ENCODE data around the gene C6orf141. TPM values are rescaled to one million over a fixed set of nuclear protein-coding genes. Genes with fewer than 3 reads are reported as not detected.

C6orf141 gene
- total and polyA plus RNA-seq, 2 of the 8 experiments (the other 6 are each of a cell fraction or from before 2014, with no cell fraction given) = 7.6 to 16.1 TPM

- TF ChIP-seq TAF7 (optimal IDR thresholded peaks at IDR 0.05; ENCODE audit: borderline replicate concordance, low read depth, low read length) (no peak), EGR1 (IDR thresholded peaks at IDR 0.05; ENCODE audit: borderline replicate concordance, low read depth, low read length) (no peak), CHD1 (IDR thresholded peaks at IDR 0.05; ENCODE audit: low read depth, low read length) (no peak), KDM4A (IDR thresholded peaks at IDR 0.05; ENCODE audit: low read depth, low read length, severe bottlenecking) (no peak)
These were observed 45.8 kb upstream of the C6orf141 start (continued) for GRCh38 chr6:49504666-49505065.
